Lung (tissue), 12 donors: ENCODE results near the gene CSMD2. TPM values are rescaled to one million over a fixed set of nuclear protein-coding genes. Genes with fewer than 3 reads are reported as not detected.

Source experiments
- ATAC-seq: fragments of 200-7000 bp; cut with Tn5 transposase; one replicate; pipeline ENCODE4 v1.9.1; 2020; ENCODE audit warnings: moderate number of reproducible peaks; ENCODE audit not compliant: insufficient read depth, low FRiP score
- DNase-seq, 3 donors: peaks; one replicate each; pipeline ENCODE4 v3.0.0-alpha.2; 2013 to 2017
- H3K27ac ChIP-seq, 2 donors: one replicate each; pipeline ENCODE4 v1.5.1; 2013; ENCODE audit warnings: mild to moderate bottlenecking in 2 of 2, moderate library complexity in 2 of 2, control low read depth in 1 of 2, inconsistent platforms in 1 of 2, low read depth in 1 of 2, low read length in 1 of 2
- H3K27me3 ChIP-seq, 3 donors: one replicate each; pipeline ENCODE4 v1.5.1; 2013; ENCODE audit warnings: low read length in 2 of 3; ENCODE audit not compliant: control insufficient read depth in 3 of 3, insufficient read depth in 3 of 3
- H3K36me3 ChIP-seq, 4 donors: one replicate each; pipeline ENCODE4 v1.5.1; 2013; ENCODE audit warnings: low read length in 4 of 4, mild to moderate bottlenecking in 1 of 4, moderate library complexity in 1 of 4; ENCODE audit not compliant: control insufficient read depth in 4 of 4, insufficient read depth in 4 of 4
- H3K4me1 ChIP-seq, 5 donors: one replicate each; pipeline ENCODE4 v1.5.1; 2013; ENCODE audit warnings: low read length in 5 of 5, mild to moderate bottlenecking in 2 of 5, moderate library complexity in 1 of 5; ENCODE audit not compliant: control insufficient read depth in 5 of 5, insufficient read depth in 5 of 5
- H3K4me3 ChIP-seq: one replicate; pipeline ENCODE4 v1.5.1; 2013; ENCODE audit warnings: mild to moderate bottlenecking, control low read depth, moderate library complexity
- H3K9ac ChIP-seq, 2 donors: one replicate each; pipeline ENCODE4 v1.5.1; 2013; ENCODE audit warnings: low read length in 2 of 2, control low read depth in 1 of 2; ENCODE audit not compliant: insufficient read depth in 1 of 2
- H3K9me3 ChIP-seq, 4 donors: one replicate each; pipeline ENCODE4 v1.5.1; 2013; ENCODE audit warnings: low read length in 3 of 4, mild to moderate bottlenecking in 1 of 4, moderate library complexity in 1 of 4; ENCODE audit not compliant: control insufficient read depth in 4 of 4, insufficient read depth in 3 of 4
- CTCF ChIP-seq: IDR thresholded peaks from 2 replicates; pipeline ENCODE4 v1.5.1; 2012; ENCODE audit warnings: mild to moderate bottlenecking; ENCODE audit errors: control extremely low read depth, extremely low read depth
- WGBS, 2 donors: extraction: QIAGEN DNeasy Blood & Tissue Kit; methylation state at CpG; one replicate each; pipeline ENCODE4 v1.1.7; 2013; 5-methylcytosine and 5-hydroxymethylcytosine counted together
- polyA plus RNA-seq, 2 donors: library from polyadenylated mRNA; stranded (reverse); fragments of 200-250 nt; gene quantifications; one replicate each; pipeline ENCODE4 v1.2.1, GENCODE V29; 2013
- total RNA-seq, 2 donors: library from RNA; depleted of rRNA in 1 of 2; stranded (reverse); fragments of >200 nt in 1 of 2; gene quantifications; one replicate each; pipeline ENCODE4 v1.2.1, GENCODE V29; 2014 to 2021
- donor health status: control.
- donor health status: control.
- donor health status: Bipolar disorder and iron deficiency.
- donor health status: healthy.
- donor health status: DM: yes; HTN: yes; CAD: no.

Gene CSMD2
- total and polyA plus RNA-seq, 4 donors = 0.11 to 1.2 (median 0.39) TPM

GRCh38 chr1:33930346-33931110 lies 234.5 kb downstream of the CSMD2 start:
- Histone ChIP-seq H3K27ac (no peak overlapping the region), H3K4me3 (no peak overlapping the region), H3K9ac (no peak overlapping the region), H3K4me1 (no peaks in the 10 kb centered on the region), H3K9me3 (peaks cover 0 to 6% (median 0%) of the 10 kb centered on the region in 4 donors), H3K36me3 (no peaks in the 10 kb centered on the region), H3K27me3 (peaks cover 0 to 3% (median 0%) of the 10 kb centered on the region in 3 donors)
- TF ChIP-seq CTCF = no peak
- WGBS, 2 donors = 59 to 70% methylated on average over 11 of the region's 11 CpGs
- ATAC-seq (no peak), DNase-seq (no peak)

- TF ChIP-seq CTCF = no peak
- Histone ChIP-seq H3K4me1 (no peaks in the 10 kb centered on the region), H3K9me3 (peaks cover 0 to 6% (median 0%) of the 10 kb centered on the region in 4 donors), H3K27ac (no peak overlapping the region), H3K9ac (no peak overlapping the region), H3K27me3 (peaks cover 0 to 3% (median 0%) of the 10 kb centered on the region in 3 donors), H3K36me3 (no peaks in the 10 kb centered on the region), H3K4me3 (no peak overlapping the region)
- ATAC-seq (no peak), DNase-seq (no peak)
Observed at GRCh38 chr1:33928251-33928650, 236.8 kb downstream of the CSMD2 start.

- Histone ChIP-seq H3K4me3 (no peak overlapping the region), H3K9ac (no peak overlapping the region), H3K36me3 (no peaks in the 10 kb centered on the region), H3K27me3 (peaks cover 0 to 3% (median 0%) of the 10 kb centered on the region in 3 donors), H3K27ac (no peak overlapping the region), H3K4me1 (no peaks in the 10 kb centered on the region), H3K9me3 (peaks cover 0 to 6% (median 0%) of the 10 kb centered on the region in 4 donors)
- TF ChIP-seq CTCF = no peak
- DNase-seq (no peak), ATAC-seq (no peak)
- 75 to 94% methylated on average over 2 of the region's 2 CpGs for WGBS, 2 donors
Observed at GRCh38 chr1:33927721-33928120, 237.3 kb downstream of the CSMD2 start.
